Measurements from ENCODE around the gene VRK1.
"Not testable (repeated sequence)": the region's sequence is repeated elsewhere in the genome, so short reads cannot be mapped to it uniquely, and the experiment has no call there.

Gene VRK1

DNA sequence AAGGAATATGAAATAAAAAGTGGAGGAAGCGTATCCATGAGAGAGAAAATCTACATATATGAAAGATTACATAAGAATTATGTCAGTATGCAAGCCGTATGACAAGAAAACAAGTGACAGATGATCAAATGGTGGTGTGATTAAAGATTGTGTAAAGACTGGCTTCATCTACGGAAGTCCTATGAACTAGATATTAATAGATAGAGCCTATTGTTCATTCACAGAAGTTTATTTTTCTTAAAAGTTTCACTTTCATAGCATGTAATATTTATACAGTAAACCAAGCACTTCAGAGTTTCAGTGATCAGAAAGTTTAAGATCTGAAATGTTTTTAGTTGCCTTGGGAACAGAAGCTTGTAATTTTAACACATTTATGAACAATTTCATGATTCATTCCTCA is 84.5 kb downstream of the VRK1 start:
- no peak for DNase-seq (ENCODE audit: low read depth in 2 of 2)

DNA sequence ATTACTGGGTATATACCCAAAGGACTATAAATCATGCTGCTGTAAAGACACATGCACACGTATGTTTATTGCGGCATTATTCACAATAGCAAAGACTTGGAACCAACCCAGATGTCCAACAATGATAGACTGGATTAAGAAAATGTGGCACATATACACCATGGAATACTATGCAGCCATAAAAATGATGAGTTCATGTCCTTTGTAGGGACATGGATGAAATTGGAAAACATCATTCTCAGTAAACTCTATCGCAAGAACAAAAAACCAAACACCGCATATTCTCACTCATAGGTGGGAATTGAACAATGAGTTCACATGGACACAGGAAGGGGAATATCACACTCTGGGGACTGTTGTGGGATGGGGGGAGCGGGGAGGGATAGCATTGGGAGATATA is 86.8 kb downstream of the VRK1 start:
- not testable (repeated sequence) for DNase-seq (ENCODE audit: low read depth in 2 of 2)

DNA sequence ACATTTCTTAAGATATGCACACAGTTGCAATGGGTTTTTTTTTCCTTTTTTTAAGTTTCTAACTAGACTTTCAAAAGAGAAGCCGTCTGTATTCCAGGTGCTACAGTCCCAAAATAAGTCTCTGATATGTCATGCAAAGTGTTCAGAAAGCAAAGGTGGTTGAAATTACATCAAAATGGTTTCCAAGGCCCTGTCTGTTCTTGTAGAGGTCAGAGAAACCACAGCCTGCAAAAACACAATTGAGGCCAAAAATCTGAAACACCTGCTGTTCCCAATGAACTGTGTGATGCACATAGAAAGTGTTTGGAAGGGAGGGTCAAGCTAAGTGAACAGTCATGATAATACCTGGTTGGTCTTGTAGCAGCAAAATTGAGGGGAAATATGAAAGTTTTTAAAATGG is 91.0 kb downstream of the VRK1 start:
- no peak for DNase-seq (ENCODE audit: low read depth in 2 of 2)

DNA sequence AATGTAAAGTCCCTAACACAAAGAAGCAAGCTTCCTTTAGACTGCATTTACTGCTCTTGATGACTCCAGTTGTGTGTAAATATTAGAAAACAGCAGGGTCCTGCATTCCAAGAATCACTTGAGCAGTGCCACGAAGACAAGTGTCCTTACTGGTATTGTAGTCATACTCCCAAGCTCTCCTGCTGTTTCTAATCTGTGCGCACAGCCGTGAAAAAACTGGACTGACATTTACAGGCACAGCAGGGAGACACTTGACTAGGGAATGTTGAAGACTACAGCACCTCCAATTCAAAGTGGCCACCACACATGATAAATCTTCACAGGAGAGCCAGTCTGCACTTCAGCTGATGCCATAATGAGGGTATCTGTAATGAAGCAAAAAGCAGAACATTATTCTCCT is 91.4 kb downstream of the VRK1 start:
- DNase-seq (ENCODE audit: low read depth in 2 of 2), result no peak

DNA sequence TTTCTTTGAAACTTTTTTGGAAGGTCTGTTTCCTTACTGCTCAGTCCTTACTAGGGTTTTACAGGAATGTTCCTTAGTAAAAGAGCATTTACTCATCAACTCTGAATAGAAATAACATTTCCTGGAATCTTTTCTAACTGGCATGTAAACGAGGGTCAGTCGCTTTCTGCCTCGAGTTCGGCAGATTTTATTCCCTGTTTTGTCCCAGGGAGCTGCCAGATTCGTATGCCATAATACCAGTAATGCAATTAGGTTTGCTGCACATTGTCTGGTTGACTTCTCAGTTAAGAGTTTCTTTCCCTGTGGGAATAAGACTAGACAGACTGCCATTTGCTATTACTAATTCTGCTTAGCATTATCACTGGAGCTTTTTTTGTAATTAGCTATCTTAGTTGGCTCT is 91.9 kb downstream of the VRK1 start:
- no peak for DNase-seq (ENCODE audit: low read depth in 2 of 2)

DNA sequence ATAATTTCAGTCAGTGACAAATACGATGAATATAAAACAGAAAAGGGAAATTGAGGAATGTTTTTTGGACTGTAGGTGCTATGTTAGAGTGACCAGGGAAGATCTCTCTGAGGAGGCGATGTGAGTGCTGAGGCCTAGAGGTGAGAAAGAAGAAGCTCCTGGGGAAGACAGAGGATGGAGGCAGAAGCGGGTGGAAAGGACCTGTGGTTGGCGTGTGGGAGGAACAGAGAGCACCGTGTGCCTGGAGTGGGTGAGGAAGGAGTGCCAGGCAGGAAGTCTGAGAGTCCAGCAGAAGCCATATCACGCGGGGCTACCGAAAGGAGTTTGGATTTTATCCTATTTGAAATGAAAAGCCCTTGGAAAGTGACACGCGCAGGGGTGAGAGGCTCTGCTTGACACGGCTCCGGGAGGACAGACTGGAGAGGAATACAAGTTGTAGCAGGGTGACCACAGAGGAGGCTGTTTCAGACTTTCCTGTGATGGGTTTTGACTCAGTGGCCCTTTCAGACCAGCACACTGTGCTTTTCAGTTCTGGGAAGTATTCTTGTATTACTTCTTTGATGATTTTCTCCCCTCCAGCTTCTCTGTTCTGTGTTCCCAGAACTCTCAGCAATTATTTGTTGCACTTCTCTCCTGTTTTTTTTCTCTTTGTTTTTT is 96.9 kb downstream of the VRK1 start:
- no peak for DNase-seq (ENCODE audit: low read depth in 2 of 2)

DNA sequence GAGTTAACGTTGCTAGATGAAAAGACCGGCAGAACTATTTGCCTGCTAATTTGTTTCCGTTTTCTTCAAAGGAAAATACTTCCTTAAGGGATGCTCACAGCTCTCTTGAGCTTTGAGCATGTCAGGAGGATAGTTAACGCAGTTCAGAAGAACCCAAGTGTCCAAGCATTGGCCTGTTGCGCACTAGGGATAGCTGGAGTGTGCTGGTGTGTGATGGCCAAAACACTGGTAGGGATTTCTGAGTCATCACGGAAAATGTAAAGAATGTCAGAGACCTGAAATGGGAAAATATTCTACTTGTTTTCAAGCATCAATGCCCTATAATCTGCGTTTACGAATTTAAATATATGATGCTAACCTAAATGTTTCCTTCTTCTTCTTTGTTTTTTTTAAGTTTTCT is 97.8 kb downstream of the VRK1 start:
- DNase-seq (ENCODE audit: low read depth in 2 of 2), result no peak

DNA sequence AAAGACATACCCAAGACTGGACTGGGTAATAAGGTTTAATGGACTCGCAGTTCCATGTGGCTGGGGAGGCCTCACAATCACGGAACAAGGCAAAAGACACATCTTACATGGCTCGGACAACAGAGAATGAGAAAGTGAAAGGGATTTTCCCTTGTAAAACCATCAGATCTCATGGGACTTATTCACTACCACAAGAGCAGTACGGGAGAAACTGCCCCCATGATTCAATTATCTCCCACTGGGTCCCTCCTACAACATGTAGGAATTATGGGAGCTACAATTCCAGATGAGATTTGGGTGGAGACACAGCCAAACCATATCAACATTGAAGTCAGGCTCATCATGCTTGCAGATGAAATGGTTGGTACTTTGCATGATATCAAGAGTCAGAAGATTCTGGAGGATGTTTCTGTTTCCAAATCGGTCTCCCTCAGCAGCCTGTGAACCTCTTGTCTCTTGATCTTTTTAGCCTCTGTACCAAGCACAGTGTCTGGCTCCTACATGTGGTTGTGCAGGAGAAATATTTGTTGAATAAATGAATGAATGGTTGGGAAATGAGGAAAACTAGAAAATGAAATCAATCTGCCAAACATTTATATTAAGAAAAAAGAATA is 98.6 kb downstream of the VRK1 start:
- DNase-seq (ENCODE audit: low read depth in 2 of 2), result no peak

DNA sequence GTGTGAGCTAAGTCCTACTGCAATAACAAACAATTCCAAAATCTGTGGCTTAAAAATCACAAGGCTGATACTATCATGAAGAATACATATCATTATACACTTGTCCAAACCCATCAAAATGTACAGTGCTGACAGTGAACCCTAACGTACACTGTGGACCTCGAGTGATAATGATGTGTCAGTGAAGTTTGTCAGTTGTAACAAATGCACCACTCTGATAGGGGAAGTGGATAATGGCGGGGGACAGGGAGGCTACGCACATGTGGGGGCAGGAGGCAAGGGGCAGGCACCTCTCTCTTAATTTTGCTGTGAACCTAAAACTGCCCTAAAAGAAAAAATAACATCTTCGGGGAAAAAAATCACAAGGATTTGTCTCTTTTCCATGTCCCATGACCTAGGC is 100.0 kb downstream of the VRK1 start:
- no peak for DNase-seq (ENCODE audit: low read depth in 2 of 2)

DNA sequence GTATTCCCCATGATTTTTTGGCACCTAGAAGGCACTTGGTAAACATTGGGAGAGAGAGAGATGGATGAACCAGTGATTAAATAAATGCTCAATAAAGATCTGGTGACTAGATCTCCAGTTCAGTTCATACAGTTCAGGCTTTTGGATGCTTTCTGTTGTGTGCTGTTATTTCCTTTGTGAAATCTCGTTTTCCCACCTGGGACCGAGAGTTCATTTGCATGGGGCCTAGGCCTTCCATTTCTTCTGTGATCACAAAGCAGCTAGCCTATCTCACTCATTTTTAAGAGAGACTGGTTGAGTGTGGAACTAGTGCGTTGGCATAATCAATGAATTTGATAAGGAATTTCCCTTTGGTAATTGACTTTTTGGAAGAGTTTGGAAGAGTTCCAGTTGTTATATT is 104.0 kb downstream of the VRK1 start:
- DNase-seq (ENCODE audit: low read depth in 2 of 2), result no peak

DNA sequence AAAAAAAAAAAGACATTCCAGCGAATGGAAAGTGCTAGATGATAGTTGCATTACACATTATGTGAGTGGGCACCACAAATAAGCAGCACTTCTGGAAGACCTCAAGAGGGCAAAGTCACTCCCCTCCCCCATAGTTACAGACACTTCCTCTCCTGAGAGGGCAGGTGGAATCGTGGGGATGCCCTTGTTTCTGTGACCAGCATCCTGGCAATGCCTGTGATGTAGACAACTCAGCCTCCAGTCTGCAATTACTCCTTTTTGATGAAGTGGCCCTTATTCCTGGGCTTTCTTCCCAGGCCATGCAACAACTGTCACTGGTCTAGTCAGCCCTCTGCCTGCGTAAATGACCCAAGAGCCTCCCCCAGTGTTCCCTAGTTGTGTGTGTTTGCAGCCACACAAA is 104.8 kb downstream of the VRK1 start:
- no peak for DNase-seq (ENCODE audit: low read depth in 2 of 2)

DNA sequence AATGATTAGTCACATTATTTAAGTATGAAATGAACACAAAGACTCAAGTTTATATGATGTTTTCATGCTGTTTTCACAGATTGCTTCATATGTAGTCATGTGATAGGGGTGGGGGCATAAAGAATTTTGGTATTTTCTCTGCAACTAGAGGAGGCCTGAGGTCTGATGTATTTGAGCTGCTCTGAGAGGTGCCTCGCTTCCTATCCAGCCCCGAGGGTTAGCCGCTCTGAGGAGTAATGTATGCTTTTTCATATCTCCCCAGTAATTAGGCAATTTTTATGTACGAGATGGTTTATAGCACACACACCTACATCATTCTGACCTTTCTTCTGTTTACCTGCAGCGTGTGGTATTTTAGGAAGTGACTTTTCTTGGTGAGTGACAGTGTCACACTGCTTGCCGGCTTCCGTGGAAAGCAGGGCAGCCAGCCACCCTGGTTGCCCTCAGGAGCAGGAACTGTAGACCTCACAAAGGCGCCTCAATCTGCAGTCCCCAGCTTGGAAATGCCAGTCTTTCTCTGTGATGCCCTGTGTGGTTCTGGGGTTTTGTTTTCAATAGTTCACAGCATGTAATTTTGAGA is 106.4 kb downstream of the VRK1 start:
- DNase-seq (ENCODE audit: low read depth in 2 of 2), result no peak

DNA sequence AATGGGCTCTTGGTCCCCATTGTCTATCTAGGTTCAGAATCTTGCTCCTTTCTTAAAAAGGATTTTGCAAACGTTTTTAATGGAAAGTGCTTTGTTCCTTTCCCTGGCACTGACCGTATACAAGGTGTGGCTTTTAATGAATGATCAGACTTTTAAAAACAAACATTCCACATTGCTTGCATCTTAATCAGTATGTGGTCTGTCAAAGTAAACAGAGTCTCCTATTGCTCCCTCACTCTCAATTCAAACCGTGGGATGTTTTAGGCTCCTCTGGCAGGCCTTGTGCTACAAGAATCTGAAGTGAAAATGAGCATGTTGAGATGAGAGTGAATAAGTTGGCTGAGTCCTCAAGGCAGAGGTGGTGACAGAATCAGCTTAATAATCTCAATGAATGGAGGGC is 107.0 kb downstream of the VRK1 start:
- no peak for DNase-seq (ENCODE audit: low read depth in 2 of 2)

DNA sequence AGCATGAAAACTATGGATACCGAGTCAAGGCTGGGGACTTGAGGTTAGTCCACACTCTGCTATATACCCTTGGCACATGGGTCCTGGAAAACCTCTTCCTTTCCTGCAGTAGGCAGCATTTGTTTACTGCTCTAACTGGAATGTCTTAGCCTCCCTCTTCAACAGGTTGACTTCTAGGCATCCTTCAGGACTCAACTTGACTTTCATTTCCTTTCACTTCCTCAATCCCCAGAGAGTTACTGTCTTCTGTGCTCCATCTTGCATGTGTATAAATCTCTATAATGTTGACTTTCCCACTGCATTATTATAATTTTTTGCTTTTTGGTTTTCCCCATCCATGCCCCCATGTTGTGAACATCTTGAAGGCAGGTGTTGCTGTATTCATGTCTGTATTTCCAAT is 107.9 kb downstream of the VRK1 start:
- DNase-seq (ENCODE audit: low read depth in 2 of 2), result no peak

DNA sequence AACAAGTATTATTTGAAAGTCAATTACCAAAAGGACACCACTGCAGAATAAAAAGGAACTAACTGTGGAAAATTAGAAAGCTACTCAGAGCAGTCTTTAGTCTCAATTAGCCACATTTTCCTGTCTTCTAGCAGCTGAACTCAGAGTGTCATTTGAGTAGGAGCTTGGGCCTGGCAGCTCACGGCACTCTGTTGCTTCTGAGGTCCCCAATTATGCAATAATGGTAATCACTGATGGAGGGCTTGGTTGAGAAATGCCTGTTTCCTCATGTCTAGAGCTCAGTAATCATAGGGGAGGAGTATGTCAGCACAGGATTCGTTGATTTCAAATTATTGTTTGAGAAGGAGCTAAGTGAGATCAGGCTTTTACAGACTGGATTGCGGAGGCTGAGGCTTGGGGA is 108.6 kb downstream of the VRK1 start:
- no peak for DNase-seq (ENCODE audit: low read depth in 2 of 2)

DNA sequence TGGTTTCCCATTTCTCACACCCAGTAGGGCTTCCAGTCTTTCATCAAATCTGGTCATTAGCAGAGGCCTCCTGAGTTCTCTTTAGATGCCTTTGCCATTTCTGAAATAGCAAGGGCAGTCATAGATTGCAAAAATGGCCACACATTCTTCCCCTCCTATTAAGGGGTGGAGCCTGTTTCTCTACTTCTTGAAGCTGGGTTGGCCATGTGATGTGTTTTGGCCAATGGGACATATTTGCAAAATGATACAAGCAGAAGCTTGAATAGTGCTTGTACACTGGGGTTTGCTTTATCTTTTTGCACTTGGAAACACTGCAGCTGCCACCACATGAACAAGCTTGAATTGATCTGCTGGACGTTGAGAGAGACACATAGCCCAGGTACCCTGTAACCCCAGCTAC is 109.3 kb downstream of the VRK1 start:
- no peak for DNase-seq (ENCODE audit: low read depth in 2 of 2)

DNA sequence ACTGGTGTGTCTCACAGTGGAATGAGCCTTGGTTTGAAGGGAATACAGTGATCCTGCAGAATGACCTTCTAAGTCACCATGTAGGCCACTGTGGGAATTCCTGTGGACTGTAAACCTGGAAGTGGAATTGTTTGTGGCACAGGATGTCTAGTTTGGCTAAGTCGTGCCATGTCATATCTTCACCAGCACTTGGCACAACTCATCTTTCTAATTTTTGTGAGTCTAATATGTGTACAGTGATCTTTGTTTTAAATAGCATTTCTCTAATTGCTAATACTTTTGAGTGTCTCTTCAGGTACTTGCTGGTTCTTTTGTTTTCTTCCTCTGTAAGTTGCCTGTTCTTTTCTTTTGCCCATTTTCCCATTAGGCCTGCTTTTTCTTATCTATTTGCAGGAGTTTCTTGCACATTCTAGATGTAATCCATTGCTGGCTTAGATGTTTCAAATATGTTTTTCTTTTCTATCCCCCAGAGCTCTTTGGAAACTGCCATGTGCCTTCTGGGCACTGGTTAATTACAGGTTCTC is 112.7 kb downstream of the VRK1 start:
- DNase-seq (ENCODE audit: low read depth in 2 of 2), result no peak

DNA sequence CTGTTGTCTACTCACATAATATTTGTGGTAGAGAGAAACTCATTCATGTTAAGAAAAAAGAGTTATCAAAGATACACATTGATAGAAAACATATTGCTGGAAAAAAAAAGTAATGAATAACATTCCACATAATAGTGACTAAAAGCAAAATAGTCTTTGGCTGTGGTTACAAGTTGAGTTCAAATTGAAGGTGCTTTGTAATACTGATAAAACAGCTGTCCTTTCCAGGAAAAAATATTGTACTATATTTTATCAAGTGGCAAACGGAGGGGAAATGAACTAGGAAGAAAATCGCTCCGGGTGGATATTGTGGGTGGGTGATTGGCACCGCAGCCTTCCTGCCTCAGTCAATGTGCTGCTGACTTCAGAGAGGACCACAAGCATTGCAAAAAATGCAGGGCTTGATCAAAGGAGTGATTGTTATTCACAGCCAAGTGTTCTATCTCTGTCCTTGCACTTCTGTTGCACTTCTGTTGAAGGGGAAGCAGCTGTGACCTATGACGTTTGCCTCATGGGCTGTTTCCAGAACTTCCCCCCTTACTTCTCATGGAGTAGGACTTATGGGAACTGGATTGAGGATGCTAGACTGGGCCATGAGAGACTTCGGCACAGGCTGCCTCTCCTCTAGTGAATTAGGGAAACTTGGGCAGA is 114.4 kb downstream of the VRK1 start:
- no peak for DNase-seq (ENCODE audit: low read depth in 2 of 2)

DNA sequence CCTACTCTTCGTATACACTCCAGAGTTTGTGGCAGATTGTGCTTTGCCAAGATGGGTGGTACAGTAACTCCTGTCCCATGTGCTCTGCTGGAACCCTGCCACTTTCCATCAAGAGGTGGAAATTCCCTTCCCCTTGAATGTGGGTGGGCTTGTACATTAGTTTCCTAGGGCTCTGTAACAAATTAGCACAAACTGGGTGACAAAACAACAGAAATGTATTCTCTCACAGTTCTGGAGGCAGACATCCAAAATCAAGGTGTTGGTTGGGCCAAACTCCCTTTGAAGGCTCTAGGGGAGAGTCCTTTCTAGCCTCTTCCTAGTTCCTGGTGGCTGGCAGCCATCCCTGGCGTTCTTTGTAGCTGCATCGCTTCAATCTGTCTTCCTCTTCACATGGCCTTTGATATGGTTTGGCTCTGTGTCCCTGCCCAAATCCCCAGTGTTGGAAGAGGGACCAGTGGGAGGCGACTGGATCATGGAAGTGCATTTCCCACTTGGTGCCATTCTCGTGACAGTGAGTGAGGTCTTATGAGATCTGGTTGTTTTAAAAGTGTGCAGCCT is 117.5 kb downstream of the VRK1 start:
- DNase-seq (ENCODE audit: low read depth in 2 of 2), result no peak

DNA sequence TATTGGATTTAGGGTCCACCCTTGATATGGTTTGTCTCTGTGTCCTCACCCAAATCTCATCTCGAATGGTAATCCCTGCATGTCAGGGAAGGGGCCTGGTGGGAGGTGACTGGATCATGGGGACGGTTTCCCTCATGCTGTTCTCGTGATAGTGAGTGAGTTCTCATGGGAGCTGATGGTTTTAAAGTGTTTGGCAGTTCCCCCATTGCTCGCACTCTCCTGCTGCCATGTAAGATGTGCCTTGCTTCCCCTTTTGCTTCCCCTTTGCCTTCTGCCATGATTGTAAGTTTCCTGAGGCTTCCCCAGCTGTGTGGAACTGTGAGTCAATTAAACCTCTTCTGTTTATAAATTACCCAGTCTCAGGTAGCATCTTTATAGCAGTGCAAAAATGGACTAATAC is 118.3 kb downstream of the VRK1 start:
- no peak for DNase-seq (ENCODE audit: low read depth in 2 of 2)

DNA sequence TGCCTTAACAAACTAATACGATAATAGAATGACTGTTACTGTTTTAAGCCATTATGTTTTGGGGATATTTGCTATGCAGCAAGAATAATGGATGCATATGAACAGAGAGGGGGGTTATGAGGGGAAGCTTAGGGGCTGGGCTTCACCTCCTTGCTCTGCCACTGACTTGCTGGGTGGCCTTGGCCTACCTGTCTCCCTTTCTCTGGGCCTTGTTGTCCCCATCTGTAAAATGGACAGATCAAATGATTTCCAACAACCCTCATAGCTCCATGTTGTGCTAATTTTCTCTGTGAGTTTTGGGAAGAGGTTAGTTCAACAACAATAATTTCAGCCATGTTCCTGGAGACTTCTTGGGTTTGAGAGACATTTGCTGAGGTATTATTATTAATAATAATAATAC is 119.6 kb downstream of the VRK1 start:
- DNase-seq (ENCODE audit: low read depth in 2 of 2), result no peak

DNA sequence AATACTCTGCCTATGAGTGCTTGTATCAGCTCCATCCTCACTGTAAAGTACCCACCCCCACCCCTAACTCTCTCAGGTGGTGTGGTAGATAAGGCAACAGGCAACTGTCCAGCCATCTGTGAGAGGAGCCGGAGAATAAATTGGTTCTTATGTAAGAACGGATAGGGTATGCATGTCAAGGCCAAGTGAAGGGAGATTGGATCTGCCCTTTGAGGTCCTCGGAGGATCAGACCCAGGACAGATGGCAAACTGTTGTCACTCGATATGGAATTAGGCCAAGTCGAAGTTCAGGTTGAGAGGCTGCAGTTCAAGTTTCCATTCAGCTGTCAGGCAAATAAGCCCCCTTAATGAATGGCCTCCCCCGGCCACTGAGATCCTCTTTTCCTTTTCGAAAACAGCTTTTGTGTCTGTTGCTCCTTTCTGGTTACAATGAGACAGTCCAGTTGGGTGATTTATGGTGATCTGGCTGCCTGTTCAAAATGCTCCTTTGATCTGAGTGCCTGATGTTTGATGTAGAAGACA is 120.3 kb downstream of the VRK1 start:
- DNase-seq (ENCODE audit: low read depth in 2 of 2), result no peak
